Fibroblast of the aortic adventitia (primary cell): ENCODE results near the gene TARM1. TPM values are rescaled to one million over a fixed set of nuclear protein-coding genes. Genes with fewer than 3 reads are reported as not detected.

Experiments
- DNase-seq: peaks from one replicate; pipeline ENCODE4 v3.0.0-alpha.2; 2010; ENCODE audit warnings: low read depth
- H3K4me3 ChIP-seq: 2 replicates; pipeline ENCODE4 v1.5.1; 2011; ENCODE audit warnings: low read depth, mild to moderate bottlenecking, control low read depth, low read length, moderate library complexity
- CTCF ChIP-seq: IDR thresholded peaks from 2 replicates; pipeline ENCODE4 v1.5.1; 2011; ENCODE audit warnings: mild to moderate bottlenecking, low read length, control low read depth, inconsistent platforms; ENCODE audit not compliant: insufficient read depth
- total RNA-seq: library from RNA; depleted of rRNA; stranded (reverse); fragments of >200 nt; gene quantifications from 2 replicates; pipeline ENCODE4 v1.2.3, GENCODE V29; 2012; ENCODE audit warnings: low replicate concordance

The TARM1 gene
- total RNA-seq, 1 donor = not detected

GRCh38 chr19:54084410-54084809 lies 3.2 kb upstream of the TARM1 start:
- no peak for TF ChIP-seq CTCF
- no peak for DNase-seq
- H3K4me3 ChIP-seq = no peak overlapping the region

- H3K4me3 ChIP-seq = no peak overlapping the region
- DNase-seq = no peak
- TF ChIP-seq CTCF = no peak
These were observed 3.8 kb downstream of the TARM1 start for GRCh38 chr19:54077334-54077733.

- H3K4me3 ChIP-seq = no peak overlapping the region
- no peak for TF ChIP-seq CTCF
- DNase-seq = no peak
These were observed 6.3 kb downstream of the TARM1 start for GRCh38 chr19:54074851-54075250.

GRCh38 chr19:54073829-54074228 lies 7.3 kb downstream of the TARM1 start:
- no peak for TF ChIP-seq CTCF
- DNase-seq = no peak

GRCh38 chr19:54069470-54069869 lies 11.7 kb downstream of the TARM1 start:
- no peak for TF ChIP-seq CTCF
- DNase-seq = no peak
- no peak overlapping the region for H3K4me3 ChIP-seq

More at GRCh38 chr19:54073829-54074228, 7.3 kb downstream of the TARM1 start:
- H3K4me3 ChIP-seq = no peak overlapping the region

GRCh38 chr19:54063350-54064116 lies 17.6 kb downstream of the TARM1 start, which contains the start of gene VSTM1:
Gene VSTM1, minus strand, starts transcription at chr19:54063897. Its CDS starts 120 bp downstream, at chr19:54063777.
- DNase-seq = no peak
- TF ChIP-seq CTCF = no peak
- no peak within 1 kb of the TSS for H3K4me3 ChIP-seq
